Measurements from ENCODE around the gene OR10G3.
A peak's percentile ranks its signal among the peaks of the same experiment; 100 is the strongest.

The OR10G3 gene

GRCh38 chr14:21537090-21537424 lies 42.8 kb downstream of the OR10G3 start:
- ATAC-seq, result no peak; the same call in 2 of the 3 replicates
- TF ChIP-seq CSRNP3 (CRISPR knock-in tag; IDR thresholded peaks at IDR 0.05) (no peak), TSHZ2 (CRISPR knock-in tag; IDR thresholded peaks at IDR 0.05) (no peak), PATZ1 (CRISPR knock-in tag; IDR thresholded peaks at IDR 0.05; ENCODE audit: borderline replicate concordance) (no peak), ZFP30 (CRISPR knock-in tag; IDR thresholded peaks at IDR 0.05) (no peak), TOX (CRISPR knock-in tag; IDR thresholded peaks at IDR 0.05; ENCODE audit: borderline replicate concordance) (no peak), RARB (CRISPR knock-in tag; IDR thresholded peaks at IDR 0.05) (no peak), PPARA (CRISPR knock-in tag; IDR thresholded peaks at IDR 0.05; ENCODE audit: borderline replicate concordance) (no peak), OSR1 (CRISPR knock-in tag; IDR thresholded peaks at IDR 0.05) (no peak), ZNF8 (CRISPR knock-in tag; IDR thresholded peaks at IDR 0.05) (no peak), BACH2 (CRISPR knock-in tag; IDR thresholded peaks at IDR 0.05; ENCODE audit: borderline replicate concordance) (no peak), CREB5 (CRISPR knock-in tag; IDR thresholded peaks at IDR 0.05; ENCODE audit: low read depth) (no peak), CSDC2 (CRISPR knock-in tag; IDR thresholded peaks at IDR 0.05) (no peak), ARNTL (CRISPR knock-in tag; IDR thresholded peaks at IDR 0.05; ENCODE audit: borderline replicate concordance, low read depth) (no peak), ISL1 (CRISPR knock-in tag; IDR thresholded peaks at IDR 0.05) (no peak)

- TF ChIP-seq TSHZ2 (CRISPR knock-in tag; IDR thresholded peaks at IDR 0.05) (no peak), OSR1 (CRISPR knock-in tag; IDR thresholded peaks at IDR 0.05) (no peak), ZFP3 (CRISPR knock-in tag; IDR thresholded peaks at IDR 0.05) (no peak), GLIS3 (CRISPR knock-in tag; IDR thresholded peaks at IDR 0.05) (no peak), TCF4 (CRISPR knock-in tag; IDR thresholded peaks at IDR 0.05; ENCODE audit: borderline replicate concordance) (no peak)
- ATAC-seq, result peak; percentile 75
Measured at GRCh38 chr14:21536418-21537089, 43.3 kb downstream of the OR10G3 start.

GRCh38 chr14:21535545-21536417 lies 44.1 kb downstream of the OR10G3 start:
- ATAC-seq, result peak; percentile 59
- TF ChIP-seq ZNF565 (CRISPR knock-in tag; conservative IDR thresholded peaks at IDR 0.05; ENCODE audit: low read depth) (no peak), PPARA (CRISPR knock-in tag; IDR thresholded peaks at IDR 0.05; ENCODE audit: borderline replicate concordance) (no peak), ESRRG (CRISPR knock-in tag; IDR thresholded peaks at IDR 0.05) (no peak), ZNF70 (CRISPR knock-in tag; IDR thresholded peaks at IDR 0.05) (no peak), CSDC2 (CRISPR knock-in tag; IDR thresholded peaks at IDR 0.05) (no peak), GLIS3 (CRISPR knock-in tag; IDR thresholded peaks at IDR 0.05) (no peak), RARB (CRISPR knock-in tag; IDR thresholded peaks at IDR 0.05) (no peak), TOX (CRISPR knock-in tag; IDR thresholded peaks at IDR 0.05; ENCODE audit: borderline replicate concordance) (no peak), ARNTL (CRISPR knock-in tag; IDR thresholded peaks at IDR 0.05; ENCODE audit: borderline replicate concordance, low read depth) (no peak), CREB5 (CRISPR knock-in tag; IDR thresholded peaks at IDR 0.05; ENCODE audit: low read depth) (no peak)
